Coronary artery (tissue), 2 donors: ENCODE data around the gene CPED1.
"Not testable (repeated sequence)": the region's sequence is repeated elsewhere in the genome, so short reads cannot be mapped to it uniquely, and the experiment has no call there.

Experiments used
- DNase-seq: peaks from one replicate; pipeline ENCODE4 v3.0.0-alpha.2; 2017; ENCODE audit warnings: low spot score
- H3K27ac ChIP-seq, 2 donors: fragments of 200-600 bp; sonication (generic); one replicate each; pipeline ENCODE4 v1.5.1; 2016 to 2019
- H3K4me3 ChIP-seq: fragments of 200-600 bp; sonication (generic); 2 replicates; pipeline ENCODE4 v1.5.1; 2016; ENCODE audit warnings: mild to moderate bottlenecking, moderate library complexity
- TF ChIP-seq, protein P1 (sequence below): fragments of 200-600 bp; sonication (generic); IDR thresholded peaks from one replicate; pipeline ENCODE4 v1.5.1; 2019; ENCODE audit warnings: antibody characterized with exemption

Gene CPED1

DNA sequence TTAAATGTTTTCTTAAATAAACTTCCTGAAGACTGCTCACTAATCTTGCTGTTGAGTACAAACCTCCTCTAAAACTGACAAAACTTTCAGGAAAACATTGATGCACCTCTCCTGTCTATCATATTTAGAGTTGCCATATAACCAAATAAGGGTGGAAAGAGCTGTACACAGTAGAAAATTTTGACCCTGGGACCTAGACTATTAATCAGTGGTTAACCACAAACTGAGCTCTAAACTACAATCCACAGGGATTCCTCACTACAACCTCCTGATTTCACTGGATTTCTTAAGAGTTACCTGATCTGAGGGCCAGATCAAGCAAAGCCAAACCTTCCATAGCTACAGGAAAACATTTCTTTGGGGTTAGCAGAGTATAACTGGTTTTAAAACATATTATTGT, 300.4 kb downstream of the CPED1 start:
- no peak for DNase-seq
- TF ChIP-seq, protein P1, sequence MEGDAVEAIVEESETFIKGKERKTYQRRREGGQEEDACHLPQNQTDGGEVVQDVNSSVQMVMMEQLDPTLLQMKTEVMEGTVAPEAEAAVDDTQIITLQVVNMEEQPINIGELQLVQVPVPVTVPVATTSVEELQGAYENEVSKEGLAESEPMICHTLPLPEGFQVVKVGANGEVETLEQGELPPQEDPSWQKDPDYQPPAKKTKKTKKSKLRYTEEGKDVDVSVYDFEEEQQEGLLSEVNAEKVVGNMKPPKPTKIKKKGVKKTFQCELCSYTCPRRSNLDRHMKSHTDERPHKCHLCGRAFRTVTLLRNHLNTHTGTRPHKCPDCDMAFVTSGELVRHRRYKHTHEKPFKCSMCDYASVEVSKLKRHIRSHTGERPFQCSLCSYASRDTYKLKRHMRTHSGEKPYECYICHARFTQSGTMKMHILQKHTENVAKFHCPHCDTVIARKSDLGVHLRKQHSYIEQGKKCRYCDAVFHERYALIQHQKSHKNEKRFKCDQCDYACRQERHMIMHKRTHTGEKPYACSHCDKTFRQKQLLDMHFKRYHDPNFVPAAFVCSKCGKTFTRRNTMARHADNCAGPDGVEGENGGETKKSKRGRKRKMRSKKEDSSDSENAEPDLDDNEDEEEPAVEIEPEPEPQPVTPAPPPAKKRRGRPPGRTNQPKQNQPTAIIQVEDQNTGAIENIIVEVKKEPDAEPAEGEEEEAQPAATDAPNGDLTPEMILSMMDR: no peak
- Histone ChIP-seq H3K27ac (no peak overlapping the region), H3K4me3 (no peak overlapping the region)

GRCh38 chr7:121289930-121290329, 301.4 kb downstream of the CPED1 start:
- not testable (repeated sequence) for DNase-seq, H3K4me3 ChIP-seq, H3K27ac ChIP-seq

- DNase-seq: no peak
- TF ChIP-seq, protein P1: no peak
- H3K27ac ChIP-seq: no peak overlapping the region
- H3K4me3 ChIP-seq: no peak overlapping the region
Measured at GRCh38 chr7:121294448-121294992, 306.0 kb downstream of the CPED1 start.

- Histone ChIP-seq H3K4me3 (no peak overlapping the region), H3K27ac (no peak overlapping the region)
- no peak for DNase-seq
- TF ChIP-seq, protein P1: no peak
Measured at GRCh38 chr7:121297843-121298242, 309.3 kb downstream of the CPED1 start.

GRCh38 chr7:121298831-121299239, 310.3 kb downstream of the CPED1 start:
- H3K27ac ChIP-seq: no peak overlapping the region
- TF ChIP-seq, protein P1: no peak
- no peak for DNase-seq
- no peak overlapping the region for H3K4me3 ChIP-seq

- H3K27ac ChIP-seq: no peak overlapping the region
- no peak for DNase-seq
- TF ChIP-seq, protein P1: no peak
Measured at GRCh38 chr7:121300685-121301420, 312.3 kb downstream of the CPED1 start.

DNA sequence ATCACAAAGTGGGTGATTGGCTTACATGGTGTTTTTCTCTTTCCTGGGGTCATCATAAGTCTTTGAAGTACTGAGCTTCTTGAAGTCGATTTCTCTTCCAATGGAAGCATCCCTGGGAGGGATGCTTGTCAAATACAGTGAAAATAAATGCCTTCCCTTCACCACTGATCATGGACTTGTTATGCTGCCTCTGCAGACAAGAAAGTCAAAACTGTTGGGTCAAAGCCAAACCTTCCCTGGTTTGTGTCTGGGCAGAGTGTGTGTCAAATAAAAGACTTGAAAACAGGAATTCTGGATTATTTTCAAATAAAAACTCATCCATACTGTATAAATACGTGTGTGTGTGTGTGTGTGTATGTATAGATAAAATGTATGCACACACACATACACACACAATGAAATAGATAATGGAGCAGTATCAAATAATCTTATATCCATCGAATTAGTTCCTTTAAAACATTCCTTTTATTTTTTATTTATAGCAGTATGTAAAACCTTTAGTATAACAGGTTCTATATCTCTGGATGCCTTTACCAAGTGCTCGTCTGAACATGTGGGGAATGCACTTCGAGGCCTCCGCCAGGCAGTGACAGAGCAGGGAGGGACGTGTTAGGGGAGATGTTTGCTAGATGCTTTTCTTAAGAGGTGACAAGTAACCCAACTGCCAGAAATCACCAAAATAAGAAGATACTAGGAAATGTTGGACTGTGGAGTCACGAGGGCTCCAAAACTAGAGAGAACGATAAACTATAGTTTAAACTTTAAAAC, 313.1 kb downstream of the CPED1 start:
- Histone ChIP-seq H3K27ac (no peak overlapping the region), H3K4me3 (no peak overlapping the region)
- TF ChIP-seq, protein P1: no peak
- no peak for DNase-seq

More at GRCh38 chr7:121300685-121301420, 312.3 kb downstream of the CPED1 start:
- H3K4me3 ChIP-seq: no peak overlapping the region
